ENCODE data around the gene PDE6G. TPM values are rescaled to one million over a fixed set of nuclear protein-coding genes. Genes with fewer than 3 reads are reported as not detected.

The PDE6G gene
- total RNA-seq, 4 donors from 2014 or later, result not detected

DNA sequence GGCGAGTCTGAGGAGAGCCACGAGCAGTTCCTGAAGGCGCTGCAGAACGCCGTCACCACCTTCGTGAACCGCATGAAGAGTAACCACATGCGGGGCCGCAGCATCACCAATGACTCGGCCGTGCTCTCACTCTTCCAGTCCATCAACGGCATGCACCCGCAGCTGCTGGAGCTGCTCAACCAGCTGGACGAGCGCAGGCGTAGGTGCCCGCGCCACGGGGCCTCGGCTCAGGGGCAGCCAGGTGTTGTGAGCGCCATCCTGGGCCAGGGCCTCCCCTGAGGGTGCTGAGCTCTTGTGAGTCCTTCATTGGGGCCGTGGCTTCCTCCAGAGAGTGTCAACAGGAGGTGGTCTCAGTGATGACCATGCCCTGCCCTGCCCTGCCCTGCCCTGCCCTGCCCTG is 39.5 kb upstream of the PDE6G start:
- no peak overlapping the region for H3K27ac ChIP-seq
- H3K36me3 ChIP-seq, result peaks cover 0 to 95% (median 0%) of the 10 kb centered on the region in 3 donors
- H3K9me3 ChIP-seq, result no peaks in the 10 kb centered on the region
- peaks cover 0 to 4% (median 0%) of the 10 kb centered on the region in 4 donors for H3K4me1 ChIP-seq
- no peak for DNase-seq
- no peaks in the 10 kb centered on the region for H3K27me3 ChIP-seq
- no peak for TF ChIP-seq POLR2A (IDR thresholded peaks at IDR 0.05)
- TF ChIP-seq, protein P1, sequence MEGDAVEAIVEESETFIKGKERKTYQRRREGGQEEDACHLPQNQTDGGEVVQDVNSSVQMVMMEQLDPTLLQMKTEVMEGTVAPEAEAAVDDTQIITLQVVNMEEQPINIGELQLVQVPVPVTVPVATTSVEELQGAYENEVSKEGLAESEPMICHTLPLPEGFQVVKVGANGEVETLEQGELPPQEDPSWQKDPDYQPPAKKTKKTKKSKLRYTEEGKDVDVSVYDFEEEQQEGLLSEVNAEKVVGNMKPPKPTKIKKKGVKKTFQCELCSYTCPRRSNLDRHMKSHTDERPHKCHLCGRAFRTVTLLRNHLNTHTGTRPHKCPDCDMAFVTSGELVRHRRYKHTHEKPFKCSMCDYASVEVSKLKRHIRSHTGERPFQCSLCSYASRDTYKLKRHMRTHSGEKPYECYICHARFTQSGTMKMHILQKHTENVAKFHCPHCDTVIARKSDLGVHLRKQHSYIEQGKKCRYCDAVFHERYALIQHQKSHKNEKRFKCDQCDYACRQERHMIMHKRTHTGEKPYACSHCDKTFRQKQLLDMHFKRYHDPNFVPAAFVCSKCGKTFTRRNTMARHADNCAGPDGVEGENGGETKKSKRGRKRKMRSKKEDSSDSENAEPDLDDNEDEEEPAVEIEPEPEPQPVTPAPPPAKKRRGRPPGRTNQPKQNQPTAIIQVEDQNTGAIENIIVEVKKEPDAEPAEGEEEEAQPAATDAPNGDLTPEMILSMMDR (IDR thresholded peaks at IDR 0.05), result no peak
- H3K4me3 ChIP-seq, result no peak overlapping the region

DNA sequence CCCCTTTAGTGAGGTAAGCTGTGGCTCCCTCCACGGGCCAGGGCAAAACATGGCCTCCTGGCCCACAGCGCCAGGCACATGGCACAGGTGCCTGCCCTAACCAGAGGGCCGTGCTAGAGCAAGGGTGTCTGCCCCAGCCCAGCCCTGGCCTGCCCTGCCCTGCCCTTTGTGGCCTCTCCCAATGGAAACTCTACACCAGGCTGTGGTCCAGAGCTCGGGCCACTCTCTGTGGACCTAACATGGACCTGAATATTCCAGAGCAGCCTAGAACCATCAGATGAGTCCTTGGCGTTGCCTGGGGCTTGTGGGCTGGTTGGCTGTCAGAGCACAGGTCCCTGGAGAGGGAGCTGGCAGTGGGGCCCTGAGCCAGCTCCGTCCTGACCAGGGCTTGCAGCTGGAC is 38.9 kb upstream of the PDE6G start:
- TF ChIP-seq, protein P1 (IDR thresholded peaks at IDR 0.05), result no peak
- TF ChIP-seq POLR2A (IDR thresholded peaks at IDR 0.05), result no peak
- H3K27ac ChIP-seq, result no peak overlapping the region
- DNase-seq, result no peak
- no peak overlapping the region for H3K4me3 ChIP-seq
- H3K4me1 ChIP-seq, result no peaks in the 10 kb centered on the region
- H3K36me3 ChIP-seq, result peaks cover 0 to 95% (median 0%) of the 10 kb centered on the region in 3 donors
- H3K9me3 ChIP-seq, result no peaks in the 10 kb centered on the region
- H3K27me3 ChIP-seq, result no peaks in the 10 kb centered on the region

DNA sequence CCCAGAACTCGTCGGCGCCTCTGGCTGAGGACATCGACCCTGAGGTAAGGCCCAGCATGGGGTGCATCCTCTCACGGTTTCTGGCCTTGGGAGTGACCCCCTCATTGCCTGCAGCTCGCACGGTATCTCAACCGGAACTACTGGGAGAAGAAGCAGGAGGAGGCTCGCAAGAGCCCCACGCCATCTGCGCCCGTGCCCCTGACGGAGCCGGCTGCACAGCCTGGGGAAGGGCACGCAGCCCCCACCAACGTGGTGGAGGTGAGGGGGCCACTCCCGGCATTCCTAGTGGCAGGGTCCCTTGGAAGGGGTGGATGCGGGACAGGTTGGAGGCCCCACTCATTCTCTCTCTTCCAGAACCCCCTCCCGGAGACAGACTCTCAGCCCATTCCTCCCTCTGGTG is 38.5 kb upstream of the PDE6G start:
- no peak for TF ChIP-seq POLR2A (IDR thresholded peaks at IDR 0.05)
- TF ChIP-seq, protein P1 (IDR thresholded peaks at IDR 0.05), result no peak
- Histone ChIP-seq H3K4me1 (no peaks in the 10 kb centered on the region), H3K36me3 (peaks cover 0 to 97% (median 0%) of the 10 kb centered on the region in 3 donors), H3K27me3 (no peaks in the 10 kb centered on the region), H3K9me3 (no peaks in the 10 kb centered on the region), H3K4me3 (no peak overlapping the region), H3K27ac (no peak overlapping the region)
- DNase-seq, result no peak

DNA sequence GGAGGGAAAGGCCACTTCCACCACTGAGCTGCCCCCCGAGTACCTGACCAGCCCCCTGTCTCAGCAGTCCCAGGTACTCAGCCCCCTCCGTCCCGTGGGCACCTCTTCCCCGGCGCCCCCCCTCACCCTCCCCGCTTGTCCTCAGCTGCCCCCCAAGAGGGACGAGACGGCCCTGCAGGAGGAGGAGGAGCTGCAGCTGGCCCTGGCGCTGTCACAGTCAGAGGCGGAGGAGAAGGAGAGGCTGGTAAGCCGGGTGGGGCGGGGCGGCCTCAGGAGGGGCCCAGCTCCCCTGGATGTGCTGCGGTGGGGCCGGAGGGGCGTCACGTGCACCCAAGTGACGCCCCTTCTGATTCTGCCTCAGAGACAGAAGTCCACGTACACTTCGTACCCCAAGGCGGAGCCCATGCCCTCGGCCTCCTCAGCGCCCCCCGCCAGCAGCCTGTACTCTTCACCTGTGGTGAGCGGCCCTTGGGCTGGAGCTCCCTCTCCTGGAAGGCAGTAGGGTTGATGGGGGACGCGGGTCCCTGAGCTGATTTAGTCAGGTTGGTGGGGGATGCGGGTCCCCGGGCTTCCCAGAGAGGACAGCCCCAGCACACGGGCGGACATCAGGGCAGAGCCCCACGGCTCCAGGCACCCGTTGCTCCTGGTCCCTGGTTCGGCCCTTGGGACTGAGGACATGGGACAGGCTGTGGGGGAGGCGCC is 37.3 kb upstream of the PDE6G start:
- Histone ChIP-seq H3K27ac (no peak overlapping the region), H3K27me3 (no peaks in the 10 kb centered on the region), H3K9me3 (no peaks in the 10 kb centered on the region), H3K4me1 (no peaks in the 10 kb centered on the region), H3K36me3 (peaks cover 0 to 100% (median 0%) of the 10 kb centered on the region in 3 donors), H3K4me3 (no peak overlapping the region)
- TF ChIP-seq POLR2A (IDR thresholded peaks at IDR 0.05), result no peak
- TF ChIP-seq, protein P1 (IDR thresholded peaks at IDR 0.05), result no peak
- no peak for DNase-seq

DNA sequence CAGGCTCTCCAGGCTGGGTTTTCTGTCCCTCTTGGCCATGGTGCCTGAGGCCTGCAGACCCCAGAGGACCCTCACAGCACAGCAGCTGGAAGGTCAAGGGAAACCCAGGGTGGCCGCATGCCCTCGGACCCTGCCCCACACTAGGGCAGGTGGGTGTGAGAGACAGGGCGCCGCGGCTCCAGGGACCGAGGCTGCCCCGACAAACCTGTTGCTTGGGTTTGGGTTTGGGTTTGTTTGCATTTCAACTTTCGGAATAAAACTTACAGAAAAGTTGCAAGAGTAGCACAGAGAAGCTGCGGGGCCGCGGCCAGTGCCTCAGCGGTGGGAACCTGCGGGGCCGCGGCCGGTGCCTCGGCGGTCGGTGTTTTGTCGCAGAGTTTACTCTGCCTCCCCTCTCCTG is 35.3 kb upstream of the PDE6G start:
- H3K36me3 ChIP-seq, result peaks cover 0 to 100% (median 0%) of the 10 kb centered on the region in 3 donors

More for the DNA sequence above, 35.3 kb upstream of the PDE6G start:
- Histone ChIP-seq H3K27ac (no peak overlapping the region), H3K9me3 (no peaks in the 10 kb centered on the region), H3K4me3 (no peak overlapping the region), H3K27me3 (no peaks in the 10 kb centered on the region), H3K4me1 (no peaks in the 10 kb centered on the region)
- TF ChIP-seq, protein P1 (IDR thresholded peaks at IDR 0.05), result no peak
- TF ChIP-seq POLR2A (IDR thresholded peaks at IDR 0.05), result no peak
- no peak for DNase-seq
